OCI-LY3 (cell line): ENCODE measurements around the gene OXA1L.
"Not testable (repeated sequence)": the region's sequence is repeated elsewhere in the genome, so short reads cannot be mapped to it uniquely, and the experiment has no call there.

ENCODE experiments used
- H2AFZ ChIP-seq: fragments of 200-600, 300-600 bp; shearing (Covaris generic); 2 replicates; pipeline ENCODE4 v1.6.0; 2014; ENCODE audit warnings: antibody characterized with exemption, low read depth, low read length
- H3K27ac ChIP-seq: fragments of 200-600, 300-600 bp; sonication (generic); 2 replicates; pipeline ENCODE4 v1.5.1; 2014; ENCODE audit warnings: mild to moderate bottlenecking, low read length, moderate library complexity, mixed read lengths
- H3K27me3 ChIP-seq: fragments of 200-600, 300-600 bp; sonication (generic); 2 replicates; pipeline ENCODE4 v1.6.1; 2014; ENCODE audit warnings: low read depth, low read length, mixed read lengths
- H3K36me3 ChIP-seq: fragments of 200-600, 300-600 bp; sonication (generic); replicated peaks from 2 replicates; pipeline ENCODE3; 2014; ENCODE audit warnings: low read depth, low read length, mixed read lengths
- H3K4me1 ChIP-seq: fragments of 300-600, 200-600 bp; sonication (generic); 2 replicates; pipeline ENCODE4 v1.6.1; 2014; ENCODE audit warnings: low read length, mixed read lengths
- H3K4me2 ChIP-seq: fragments of 200-600, 300-600 bp; sonication (generic); 2 replicates; pipeline ENCODE4 v1.6.1; 2014; ENCODE audit warnings: low read length, mixed read lengths
- H3K4me3 ChIP-seq: fragments of 300-600, 200-600 bp; sonication (generic); 2 replicates; pipeline ENCODE4 v1.5.1; 2014; ENCODE audit warnings: antibody characterized with exemption, mild to moderate bottlenecking, low read length, moderate library complexity
- H3K79me2 ChIP-seq: fragments of 300-600, 200-600 bp; shearing (Covaris generic); 2 replicates; pipeline ENCODE4 v1.6.1; 2014; ENCODE audit warnings: mild to moderate bottlenecking, low read length, mixed read lengths
- H3K9ac ChIP-seq: fragments of 300-600, 200-600 bp; shearing (Covaris generic); 2 replicates; pipeline ENCODE4 v1.6.0; 2014; ENCODE audit warnings: mild to moderate bottlenecking, low read length, moderate library complexity
- H3K9me3 ChIP-seq: fragments of 200-600, 300-600 bp; shearing (Covaris generic); 2 replicates; pipeline ENCODE4 v1.6.1; 2014; ENCODE audit warnings: low read length, mixed read lengths; ENCODE audit not compliant: insufficient read depth
- H4K20me1 ChIP-seq: fragments of 200-600, 300-600 bp; sonication (generic); 2 replicates; pipeline ENCODE4 v1.6.1; 2016; ENCODE audit warnings: low read length, mixed read lengths; ENCODE audit not compliant: insufficient read depth
- EZH2phosphoT487 ChIP-seq: fragments of 200-600 bp; shearing (Covaris generic); IDR thresholded peaks from 2 replicates; pipeline ENCODE4 v1.6.1; 2018; ENCODE audit warnings: antibody characterized with exemption, mixed run types, low read depth
- TF ChIP-seq, protein P1 (sequence below): fragments of 200-600, 300-600 bp; sonication (generic); IDR thresholded peaks from 2 replicates; pipeline ENCODE4 v1.5.1; 2014; ENCODE audit warnings: antibody characterized with exemption, low read length, low read depth

OXA1L gene

DNA sequence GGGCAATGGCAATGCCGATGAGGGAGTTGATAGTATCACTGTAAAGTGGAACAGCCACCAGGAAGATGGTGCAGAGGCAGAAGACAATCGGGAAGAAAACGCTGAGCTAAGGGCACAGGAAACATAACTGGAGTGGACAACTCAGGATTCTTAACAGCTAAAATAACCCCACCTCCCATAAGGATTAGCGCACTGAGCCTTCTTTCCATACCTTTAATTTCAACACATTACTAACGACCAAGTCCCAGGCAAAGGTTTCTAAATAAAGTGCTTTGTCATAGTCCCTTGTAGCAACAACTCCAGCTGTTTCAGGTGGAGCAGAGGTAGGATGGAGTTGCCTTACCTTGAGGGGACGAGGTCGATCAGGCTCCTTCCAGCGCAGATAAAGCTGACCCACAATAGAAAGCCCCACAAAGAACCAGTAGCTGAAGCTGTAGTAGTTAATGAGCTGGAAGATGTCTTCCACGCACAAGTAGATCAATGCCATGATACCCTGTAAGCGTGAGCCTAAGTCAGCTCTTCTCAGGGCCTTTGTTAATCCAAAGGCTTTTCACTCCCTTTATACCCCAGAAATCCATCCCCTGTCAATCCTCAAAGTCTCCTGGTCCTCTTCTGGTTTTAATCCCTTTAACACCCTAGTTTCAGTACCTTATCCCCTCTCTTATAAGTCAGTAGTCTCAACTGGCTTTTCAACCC is 7.7 kb downstream of the OXA1L start:
- peaks cover 5% of the 10 kb centered on the region; the same call in 1 of the 2 replicates for H3K79me2 ChIP-seq
- no peaks in the 10 kb centered on the region for H4K20me1 ChIP-seq
- TF ChIP-seq, protein P1, sequence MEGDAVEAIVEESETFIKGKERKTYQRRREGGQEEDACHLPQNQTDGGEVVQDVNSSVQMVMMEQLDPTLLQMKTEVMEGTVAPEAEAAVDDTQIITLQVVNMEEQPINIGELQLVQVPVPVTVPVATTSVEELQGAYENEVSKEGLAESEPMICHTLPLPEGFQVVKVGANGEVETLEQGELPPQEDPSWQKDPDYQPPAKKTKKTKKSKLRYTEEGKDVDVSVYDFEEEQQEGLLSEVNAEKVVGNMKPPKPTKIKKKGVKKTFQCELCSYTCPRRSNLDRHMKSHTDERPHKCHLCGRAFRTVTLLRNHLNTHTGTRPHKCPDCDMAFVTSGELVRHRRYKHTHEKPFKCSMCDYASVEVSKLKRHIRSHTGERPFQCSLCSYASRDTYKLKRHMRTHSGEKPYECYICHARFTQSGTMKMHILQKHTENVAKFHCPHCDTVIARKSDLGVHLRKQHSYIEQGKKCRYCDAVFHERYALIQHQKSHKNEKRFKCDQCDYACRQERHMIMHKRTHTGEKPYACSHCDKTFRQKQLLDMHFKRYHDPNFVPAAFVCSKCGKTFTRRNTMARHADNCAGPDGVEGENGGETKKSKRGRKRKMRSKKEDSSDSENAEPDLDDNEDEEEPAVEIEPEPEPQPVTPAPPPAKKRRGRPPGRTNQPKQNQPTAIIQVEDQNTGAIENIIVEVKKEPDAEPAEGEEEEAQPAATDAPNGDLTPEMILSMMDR, result no peak
- no peak for TF ChIP-seq EZH2phosphoT487
- H3K27me3 ChIP-seq, result no peaks in the 10 kb centered on the region
- H3K27ac ChIP-seq, result no peak overlapping the region
- no peak overlapping the region for H3K4me3 ChIP-seq
- no peaks in the 10 kb centered on the region for H3K4me1 ChIP-seq
- H3K9me3 ChIP-seq, result no peaks in the 10 kb centered on the region
- H3K36me3 ChIP-seq, result peaks cover 46% of the 10 kb centered on the region
- H3K4me2 ChIP-seq, result no peak overlapping the region
- no peak overlapping the region for H3K9ac ChIP-seq
- no peak overlapping the region for H2AFZ ChIP-seq

DNA sequence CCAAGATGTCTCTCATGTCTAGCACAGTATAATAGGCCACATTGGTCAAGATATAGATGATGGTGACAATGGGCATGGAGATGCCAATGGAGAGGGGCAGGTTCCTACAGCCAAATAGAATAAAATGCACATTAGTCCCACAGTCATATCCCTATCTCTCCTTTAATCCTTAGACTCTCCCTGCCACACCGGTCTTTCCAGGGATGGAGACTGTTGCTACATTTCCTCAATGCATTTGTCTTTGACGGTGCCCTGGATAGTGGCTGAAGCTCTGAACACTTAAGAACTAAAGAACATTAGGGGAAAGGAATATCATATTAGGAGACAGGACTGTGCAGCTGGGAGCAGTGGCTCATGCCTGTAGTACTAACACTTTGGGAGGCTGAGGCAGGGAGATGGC is 9.7 kb downstream of the OXA1L start:
- H3K36me3 ChIP-seq, result peaks cover 25% of the 10 kb centered on the region
- no peaks in the 10 kb centered on the region for H3K79me2 ChIP-seq
- H3K4me3 ChIP-seq, result no peak overlapping the region
- no peaks in the 10 kb centered on the region for H3K27me3 ChIP-seq
- H3K27ac ChIP-seq, result no peak overlapping the region
- H3K4me2 ChIP-seq, result no peak overlapping the region
- H4K20me1 ChIP-seq, result no peaks in the 10 kb centered on the region
- H3K9ac ChIP-seq, result no peak overlapping the region
- no peaks in the 10 kb centered on the region for H3K4me1 ChIP-seq
- TF ChIP-seq, protein P1, result no peak
- TF ChIP-seq EZH2phosphoT487, result no peak
- H2AFZ ChIP-seq, result no peak overlapping the region
- H3K9me3 ChIP-seq, result no peaks in the 10 kb centered on the region

DNA sequence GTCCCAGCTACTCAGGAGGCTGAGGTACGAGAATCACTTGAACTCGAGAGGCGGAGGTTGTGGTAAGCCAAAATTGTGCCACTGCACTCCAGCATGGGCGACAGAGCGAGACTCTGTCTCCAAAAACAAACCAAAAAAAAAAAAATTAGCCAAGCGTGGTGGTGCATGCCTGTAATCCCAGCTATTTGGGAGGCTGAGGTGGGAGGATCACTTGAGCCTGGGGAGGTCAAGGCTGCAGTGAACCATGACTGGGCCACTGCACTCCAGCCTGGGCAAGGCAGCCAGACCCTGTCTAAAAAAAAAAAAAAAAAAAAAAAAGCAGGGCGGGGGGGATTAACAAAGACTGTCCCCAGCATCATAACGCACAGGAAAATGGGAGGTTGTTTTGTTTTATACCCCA is 10.4 kb downstream of the OXA1L start:
- not testable (repeated sequence) for H3K9ac ChIP-seq, H4K20me1 ChIP-seq, H3K4me2 ChIP-seq, H2AFZ ChIP-seq, H3K27me3 ChIP-seq, H3K27ac ChIP-seq, H3K4me1 ChIP-seq, H3K9me3 ChIP-seq, H3K79me2 ChIP-seq, H3K4me3 ChIP-seq
- H3K36me3 ChIP-seq, result peaks cover 19% of the 10 kb centered on the region

DNA sequence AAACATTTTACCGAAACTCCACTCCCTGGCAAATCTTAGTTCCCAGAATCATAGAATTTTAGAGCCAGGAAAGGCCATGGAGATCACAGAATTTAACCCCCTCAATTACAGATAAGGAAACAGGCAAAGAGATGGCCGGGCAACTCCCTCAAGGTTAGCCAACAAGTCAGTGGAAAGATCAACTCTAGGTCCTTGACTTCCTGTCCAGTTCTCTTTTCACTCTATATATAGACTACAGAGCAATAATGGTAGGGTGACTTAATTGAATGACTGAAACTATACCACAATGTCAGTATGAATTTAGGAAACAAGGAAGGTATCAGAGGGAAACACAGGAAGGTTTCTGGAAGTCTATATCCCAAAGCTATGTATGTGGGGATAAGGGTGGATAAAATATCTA is 11.6 kb downstream of the OXA1L start:
- Histone ChIP-seq H3K79me2 (no peaks in the 10 kb centered on the region), H4K20me1 (no peaks in the 10 kb centered on the region), H2AFZ (no peak overlapping the region), H3K36me3 (peaks cover 16% of the 10 kb centered on the region), H3K9ac (no peak overlapping the region), H3K27ac (no peak overlapping the region), H3K4me3 (no peak overlapping the region), H3K4me1 (no peaks in the 10 kb centered on the region), H3K4me2 (no peak overlapping the region), H3K9me3 (no peaks in the 10 kb centered on the region), H3K27me3 (no peaks in the 10 kb centered on the region)
- TF ChIP-seq EZH2phosphoT487, result no peak
- TF ChIP-seq, protein P1, result no peak
